H9 (cell line): ENCODE results near the gene CTNNA3. TPM values are rescaled to one million over a fixed set of nuclear protein-coding genes. Genes with fewer than 3 reads are reported as not detected.

ENCODE experiments used
- DNase-seq: peaks from one replicate; pipeline ENCODE4 v3.0.0-alpha.2; 2017
- H2AFZ ChIP-seq: one replicate; pipeline ENCODE4 v1.6.1; 2013; ENCODE audit warnings: mild to moderate bottlenecking, low read length, control low read depth, moderate library complexity
- H2AK5ac ChIP-seq: 2 replicates; pipeline ENCODE4 v1.6.1; 2013; ENCODE audit warnings: low read length, control low read depth, mixed read lengths; ENCODE audit not compliant: insufficient read length
- H2BK120ac ChIP-seq: one replicate; pipeline ENCODE4 v1.6.1; 2013; ENCODE audit warnings: low read depth, mild to moderate bottlenecking, low read length, control low read depth, inconsistent platforms; ENCODE audit not compliant: poor library complexity, severe bottlenecking
- H2BK12ac ChIP-seq: 2 replicates; pipeline ENCODE4 v1.6.1; 2013; ENCODE audit warnings: low read length, control low read depth, mixed read lengths, low read depth; ENCODE audit not compliant: insufficient read length
- H2BK15ac ChIP-seq: 2 replicates; pipeline ENCODE4 v1.6.1; 2013; ENCODE audit warnings: low read depth, low read length, control low read depth
- H2BK20ac ChIP-seq: one replicate; pipeline ENCODE4 v1.6.1; 2013; ENCODE audit warnings: low read depth, mild to moderate bottlenecking, low read length, control low read depth, inconsistent platforms; ENCODE audit not compliant: poor library complexity, severe bottlenecking
- H2BK5ac ChIP-seq: 2 replicates; pipeline ENCODE4 v1.6.1; 2013; ENCODE audit warnings: low read length, control low read depth, mixed read lengths; ENCODE audit not compliant: insufficient read length
- H3K14ac ChIP-seq: 2 replicates; pipeline ENCODE4 v1.6.1; 2013; ENCODE audit warnings: low read length, control low read depth; ENCODE audit not compliant: insufficient read depth
- H3K18ac ChIP-seq: 2 replicates; pipeline ENCODE4 v1.6.1; 2013; ENCODE audit warnings: low read depth, mild to moderate bottlenecking, mixed read lengths, low read length, control low read depth; ENCODE audit not compliant: insufficient read length
- H3K23ac ChIP-seq: 2 replicates; pipeline ENCODE4 v1.6.1; 2013; ENCODE audit warnings: low read length, control low read depth, mixed read lengths, low read depth; ENCODE audit not compliant: insufficient read length
- H3K23me2 ChIP-seq: 2 replicates; pipeline ENCODE4 v1.6.1; 2013; ENCODE audit warnings: low read depth, mild to moderate bottlenecking, mixed read lengths, low read length, control low read depth; ENCODE audit not compliant: insufficient read length, poor library complexity, severe bottlenecking
- H3K27ac ChIP-seq: 2 replicates; pipeline ENCODE4 v1.5.1; 2013; ENCODE audit warnings: low read length, control low read depth, mixed read lengths, low read depth; ENCODE audit not compliant: insufficient read length
- H3K27me3 ChIP-seq: 2 replicates; pipeline ENCODE4 v1.6.1; 2013; ENCODE audit warnings: low read length, control low read depth, inconsistent platforms; ENCODE audit not compliant: insufficient read depth
- H3K4ac ChIP-seq: 2 replicates; pipeline ENCODE4 v1.6.1; 2013; ENCODE audit warnings: low read depth, mild to moderate bottlenecking, control low read depth, inconsistent platforms, low read length, moderate library complexity
- H3K4me1 ChIP-seq: 2 replicates; pipeline ENCODE4 v1.6.1; 2013; ENCODE audit warnings: low read length, control low read depth, inconsistent platforms; ENCODE audit not compliant: insufficient read depth
- H3K4me2 ChIP-seq: 2 replicates; pipeline ENCODE4 v1.6.1; 2013; ENCODE audit warnings: low read length, control low read depth, mixed read lengths; ENCODE audit not compliant: insufficient read length, insufficient read depth
- H3K56ac ChIP-seq: 2 replicates; pipeline ENCODE4 v1.6.1; 2013; ENCODE audit warnings: low read depth, mild to moderate bottlenecking, mixed read lengths, low read length, control low read depth; ENCODE audit not compliant: insufficient read length
- H3K79me1 ChIP-seq: 2 replicates; pipeline ENCODE4 v1.6.1; 2013; ENCODE audit warnings: low read depth, mild to moderate bottlenecking, moderate library complexity, low read length, control low read depth, inconsistent platforms; ENCODE audit not compliant: insufficient read depth, poor library complexity, severe bottlenecking
- H3K79me2 ChIP-seq: 2 replicates; pipeline ENCODE4 v1.6.1; 2013; ENCODE audit warnings: low read length, control low read depth, inconsistent platforms; ENCODE audit not compliant: insufficient read depth
- H3K9ac ChIP-seq: 2 replicates; pipeline ENCODE4 v1.6.1; 2013; ENCODE audit warnings: low read length, control low read depth, mixed read lengths; ENCODE audit not compliant: insufficient read length; ENCODE audit errors: extremely low read depth
- H3K9me3 ChIP-seq: one replicate; pipeline ENCODE4 v1.6.1; 2013; ENCODE audit warnings: low read depth, low read length, inconsistent platforms; ENCODE audit not compliant: control insufficient read depth
- H3T11ph ChIP-seq: one replicate; pipeline ENCODE4 v1.6.1; 2013; ENCODE audit warnings: mild to moderate bottlenecking, low read length, control low read depth, inconsistent platforms
- H4K20me1 ChIP-seq: one replicate; pipeline ENCODE4 v1.6.1; 2013; ENCODE audit not compliant: control insufficient read depth, insufficient read length, insufficient read depth
- H4K5ac ChIP-seq: 2 replicates; pipeline ENCODE4 v1.6.1; 2013; ENCODE audit warnings: low read depth, mild to moderate bottlenecking, mixed read lengths, low read length, control low read depth; ENCODE audit not compliant: insufficient read length
- H4K8ac ChIP-seq: replicated peaks from 2 replicates; pipeline ENCODE4 v1.6.1; 2013; ENCODE audit warnings: low read length, control low read depth, mixed read lengths, low read depth; ENCODE audit not compliant: insufficient read length
- H4K91ac ChIP-seq: 2 replicates; pipeline ENCODE4 v1.6.1; 2013; ENCODE audit warnings: low read depth, mild to moderate bottlenecking, moderate library complexity, mixed read lengths, low read length, control low read depth; ENCODE audit not compliant: insufficient read length
- H3K27ac Mint-ChIP-seq, 3 experiments: 2 replicates in 2 of 3; 3 replicates in 1 of 3; pipeline ENCODE4 v1.8.0; 2020 to 2021; ENCODE audit warnings: mixed read lengths in 3 of 3, mild to moderate bottlenecking in 1 of 3, moderate library complexity in 1 of 3
- H3K27me3 Mint-ChIP-seq: 2 replicates; pipeline ENCODE4 v1.8.0; 2021; ENCODE audit warnings: low read depth, mild to moderate bottlenecking, moderate library complexity, mixed read lengths
- H3K36me3 Mint-ChIP-seq, 3 experiments: 2 replicates in 2 of 3; 3 replicates in 1 of 3; pipeline ENCODE4 v1.8.0; 2020 to 2021; ENCODE audit warnings: low read depth in 3 of 3, mixed read lengths in 3 of 3; ENCODE audit not compliant: insufficient read depth in 1 of 3
- H3K4me1 Mint-ChIP-seq, 2 experiments: 2 replicates each; pipeline ENCODE4 v1.8.0; 2020; ENCODE audit warnings: mixed read lengths in 2 of 2
- H3K4me3 Mint-ChIP-seq, 2 experiments: 2 replicates in 1 of 2; 3 replicates in 1 of 2; pipeline ENCODE4 v1.8.0; 2020 to 2021; ENCODE audit warnings: mild to moderate bottlenecking in 2 of 2, mixed read lengths in 2 of 2, moderate library complexity in 1 of 2
- H3K9me3 Mint-ChIP-seq, 2 experiments: 2 replicates in 1 of 2; 3 replicates in 1 of 2; pipeline ENCODE4 v1.8.0; 2020; ENCODE audit warnings: mild to moderate bottlenecking in 2 of 2, mixed read lengths in 2 of 2, moderate library complexity in 1 of 2
- total RNA-seq: library from RNA; stranded (reverse); gene quantifications from 2 replicates; pipeline ENCODE4 v1.2.1, GENCODE V29; 2021
- TF ChIP-seq, protein P1 (sequence below): fragments of 200-600 bp; sonication (generic); conservative IDR thresholded peaks from 3 replicates; pipeline ENCODE4 v1.8.0; 2021; ENCODE audit warnings: antibody characterized with exemption, mild to moderate bottlenecking

Gene CTNNA3
- total RNA-seq, 1 experiment from 2014 or later = 3.3 TPM

DNA sequence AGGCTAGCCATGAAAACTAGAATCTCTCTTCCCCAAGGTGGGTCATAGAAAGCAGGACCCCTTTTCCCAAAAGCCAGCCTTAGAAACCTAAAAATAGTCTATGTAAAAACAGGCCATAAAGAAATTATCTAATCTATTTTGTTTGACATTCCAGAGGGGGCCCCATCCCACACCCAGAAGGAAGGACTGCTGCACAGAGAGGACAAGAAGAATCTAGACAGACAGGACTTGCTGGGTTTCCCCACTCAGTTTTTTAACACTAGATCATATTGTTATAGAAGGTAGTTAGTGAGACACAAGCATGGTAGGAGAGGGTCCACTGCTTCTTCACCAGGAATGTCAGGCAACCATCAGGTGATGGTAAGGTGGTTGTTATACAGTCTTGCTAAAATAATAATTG is 413.1 kb downstream of the CTNNA3 start:
- Mint-ChIP-seq H3K4me3 (no peak overlapping the region), H3K9me3 (peaks cover 6 to 10% of the 10 kb centered on the region in 2 experiments; a peak in 3 of 5 replicates), H3K27me3 (no peaks in the 10 kb centered on the region), H3K4me1 (peaks cover 33 to 36% of the 10 kb centered on the region in 2 experiments), H3K36me3 (peaks cover 2 to 11% (median 10%) of the 10 kb centered on the region in 3 experiments; a peak in 5 of 7 replicates), H3K27ac (no peak overlapping the region)
- H3K4me2 ChIP-seq = no peak overlapping the region
- no peaks in the 10 kb centered on the region for H3K9me3 ChIP-seq
- H3K4ac ChIP-seq = no peak overlapping the region
- TF ChIP-seq, protein P1, sequence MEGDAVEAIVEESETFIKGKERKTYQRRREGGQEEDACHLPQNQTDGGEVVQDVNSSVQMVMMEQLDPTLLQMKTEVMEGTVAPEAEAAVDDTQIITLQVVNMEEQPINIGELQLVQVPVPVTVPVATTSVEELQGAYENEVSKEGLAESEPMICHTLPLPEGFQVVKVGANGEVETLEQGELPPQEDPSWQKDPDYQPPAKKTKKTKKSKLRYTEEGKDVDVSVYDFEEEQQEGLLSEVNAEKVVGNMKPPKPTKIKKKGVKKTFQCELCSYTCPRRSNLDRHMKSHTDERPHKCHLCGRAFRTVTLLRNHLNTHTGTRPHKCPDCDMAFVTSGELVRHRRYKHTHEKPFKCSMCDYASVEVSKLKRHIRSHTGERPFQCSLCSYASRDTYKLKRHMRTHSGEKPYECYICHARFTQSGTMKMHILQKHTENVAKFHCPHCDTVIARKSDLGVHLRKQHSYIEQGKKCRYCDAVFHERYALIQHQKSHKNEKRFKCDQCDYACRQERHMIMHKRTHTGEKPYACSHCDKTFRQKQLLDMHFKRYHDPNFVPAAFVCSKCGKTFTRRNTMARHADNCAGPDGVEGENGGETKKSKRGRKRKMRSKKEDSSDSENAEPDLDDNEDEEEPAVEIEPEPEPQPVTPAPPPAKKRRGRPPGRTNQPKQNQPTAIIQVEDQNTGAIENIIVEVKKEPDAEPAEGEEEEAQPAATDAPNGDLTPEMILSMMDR = no peak
- no peak overlapping the region for H2BK12ac ChIP-seq
- no peaks in the 10 kb centered on the region for H3K79me1 ChIP-seq
- no peak overlapping the region for H2AK5ac ChIP-seq
- no peak overlapping the region for H3K56ac ChIP-seq
- H3T11ph ChIP-seq = no peak overlapping the region
- no peaks in the 10 kb centered on the region for H3K79me2 ChIP-seq
- H2AFZ ChIP-seq = no peak overlapping the region
- no peak overlapping the region for H2BK5ac ChIP-seq
- H3K4me1 ChIP-seq = no peaks in the 10 kb centered on the region
- no peak overlapping the region for H3K18ac ChIP-seq
- no peaks in the 10 kb centered on the region for H3K27me3 ChIP-seq
- DNase-seq = no peak
- H2BK20ac ChIP-seq = no peak overlapping the region
- H3K14ac ChIP-seq = no peak overlapping the region
- H2BK120ac ChIP-seq = no peak overlapping the region
- H4K8ac ChIP-seq = no peak overlapping the region
- no peak overlapping the region for H3K9ac ChIP-seq
- H4K91ac ChIP-seq = no peak overlapping the region
- no peaks in the 10 kb centered on the region for H4K20me1 ChIP-seq
- H3K23ac ChIP-seq = no peak overlapping the region
- H2BK15ac ChIP-seq = no peak overlapping the region
- H3K23me2 ChIP-seq = no peaks in the 10 kb centered on the region
- no peak overlapping the region for H3K27ac ChIP-seq
- H4K5ac ChIP-seq = no peak overlapping the region
